ENCODE data around the gene FUOM. TPM values are rescaled to one million over a fixed set of nuclear protein-coding genes. Genes with fewer than 3 reads are reported as not detected.

FUOM gene
- total RNA-seq, 1 donor from 2014 or later: 37.2 TPM

DNA sequence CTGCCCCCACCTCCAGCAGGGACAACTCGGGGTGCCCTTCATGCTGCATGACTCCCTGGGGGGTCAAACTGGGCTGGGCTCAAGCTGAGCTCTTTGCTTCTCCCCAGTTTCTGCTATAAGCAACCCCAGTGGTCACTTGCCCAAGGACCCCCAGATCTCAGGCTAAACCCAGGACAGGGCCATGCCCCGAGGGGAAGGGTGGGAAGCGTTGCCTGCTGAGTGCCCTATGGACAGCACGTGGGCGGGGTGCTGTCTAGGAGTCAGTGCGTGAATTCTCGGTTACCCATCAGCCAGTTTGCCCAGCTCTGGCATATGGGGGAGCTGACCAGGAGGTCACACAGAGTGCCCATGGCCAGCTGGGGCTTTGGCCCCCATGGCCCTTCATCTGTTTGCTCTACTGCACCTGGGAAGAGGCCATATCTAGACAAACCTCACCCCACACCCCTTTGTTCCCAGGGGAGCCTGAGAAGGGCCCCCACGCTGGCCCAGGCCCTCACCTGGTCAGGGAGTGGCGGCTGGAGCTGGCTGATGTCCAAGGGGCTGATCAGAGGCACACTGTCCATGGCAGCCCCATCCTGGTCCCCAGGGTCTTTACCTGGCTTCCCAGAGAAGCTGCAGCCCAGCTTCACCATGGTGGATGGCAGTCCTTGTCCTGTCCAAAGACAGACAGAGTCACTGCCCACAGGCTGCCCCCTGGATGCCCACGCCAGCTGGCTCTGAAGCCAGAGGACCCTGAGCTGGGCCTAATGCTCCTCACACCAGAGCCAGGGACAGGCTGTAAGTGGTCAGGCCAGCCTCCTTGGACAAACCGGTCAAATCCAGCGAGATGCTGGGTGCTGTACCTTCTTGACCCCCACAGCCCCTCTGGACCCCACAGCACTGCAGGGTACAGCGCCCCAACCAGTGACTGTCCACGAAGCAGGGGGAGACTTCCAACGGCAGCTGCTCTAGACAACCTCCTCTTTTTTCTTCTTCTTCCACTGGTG is 29.2 kb downstream of the FUOM start:
- TF ChIP-seq CTCF (IDR thresholded peaks at IDR 0.05): no peak
- H3K36me3 Mint-ChIP-seq (ENCODE audit: low read depth): no peaks in the 10 kb centered on the region
- no peak overlapping the region for H3K27ac Mint-ChIP-seq
- POLR2A ChIA-PET: interaction anchor here (1.1 kb wide), 1 partner anchor 25 kb away, joined by 4 read pairs; no protein-coding TSS in a partner anchor
- CTCF ChIA-PET: interaction anchor here (0.7 to 3.0 kb wide), 21 partner anchors 7 to 245 kb away, joined by 3 to 24 read pairs (median 4); partner anchors contain the start of genes ECHS1, FUOM and PAOX
- H3K27me3 Mint-ChIP-seq: peaks cover 39% of the 10 kb centered on the region
- no peaks in the 10 kb centered on the region for H3K9me3 Mint-ChIP-seq
- no peak for ATAC-seq (ENCODE audit: low read depth)
- no peak for DNase-seq
- no peak overlapping the region for H3K4me3 Mint-ChIP-seq
- intact Hi-C loops (cut with micrococcal nuclease): loop anchor here (1.0 to 10.0 kb wide), 7 partner anchors 14 to 674 kb away; partner anchors contain the start of genes MTG1 and PAOX
- peaks cover 18% of the 10 kb centered on the region for H3K4me1 Mint-ChIP-seq

- Mint-ChIP-seq H3K27ac (no peak overlapping the region), H3K4me3 (no peak overlapping the region), H3K9me3 (no peaks in the 10 kb centered on the region), H3K4me1 (peaks cover 18% of the 10 kb centered on the region), H3K36me3 (ENCODE audit: low read depth) (no peaks in the 10 kb centered on the region), H3K27me3 (peaks cover 42% of the 10 kb centered on the region)
- no peak for TF ChIP-seq CTCF (IDR thresholded peaks at IDR 0.05)
- ChIA-PET POLR2A (interaction anchor here (1.1 kb wide), 1 partner anchor 26 kb away, joined by 4 read pairs; no protein-coding TSS in a partner anchor), CTCF (interaction anchor here (0.7 to 3.0 kb wide), 9 partner anchors 13 to 192 kb away, joined by 3 to 24 read pairs (median 4); no protein-coding TSS in a partner anchor)
- intact Hi-C loops (cut with micrococcal nuclease): loop anchor here (1.0 to 10.0 kb wide), 3 partner anchors 14 to 673 kb away; partner anchors contain the start of gene PAOX
- DNase-seq (no peak), ATAC-seq (ENCODE audit: low read depth) (no peak)
Measured at GRCh38 chr10:133327651-133328357, 30.0 kb downstream of the FUOM start.

DNA sequence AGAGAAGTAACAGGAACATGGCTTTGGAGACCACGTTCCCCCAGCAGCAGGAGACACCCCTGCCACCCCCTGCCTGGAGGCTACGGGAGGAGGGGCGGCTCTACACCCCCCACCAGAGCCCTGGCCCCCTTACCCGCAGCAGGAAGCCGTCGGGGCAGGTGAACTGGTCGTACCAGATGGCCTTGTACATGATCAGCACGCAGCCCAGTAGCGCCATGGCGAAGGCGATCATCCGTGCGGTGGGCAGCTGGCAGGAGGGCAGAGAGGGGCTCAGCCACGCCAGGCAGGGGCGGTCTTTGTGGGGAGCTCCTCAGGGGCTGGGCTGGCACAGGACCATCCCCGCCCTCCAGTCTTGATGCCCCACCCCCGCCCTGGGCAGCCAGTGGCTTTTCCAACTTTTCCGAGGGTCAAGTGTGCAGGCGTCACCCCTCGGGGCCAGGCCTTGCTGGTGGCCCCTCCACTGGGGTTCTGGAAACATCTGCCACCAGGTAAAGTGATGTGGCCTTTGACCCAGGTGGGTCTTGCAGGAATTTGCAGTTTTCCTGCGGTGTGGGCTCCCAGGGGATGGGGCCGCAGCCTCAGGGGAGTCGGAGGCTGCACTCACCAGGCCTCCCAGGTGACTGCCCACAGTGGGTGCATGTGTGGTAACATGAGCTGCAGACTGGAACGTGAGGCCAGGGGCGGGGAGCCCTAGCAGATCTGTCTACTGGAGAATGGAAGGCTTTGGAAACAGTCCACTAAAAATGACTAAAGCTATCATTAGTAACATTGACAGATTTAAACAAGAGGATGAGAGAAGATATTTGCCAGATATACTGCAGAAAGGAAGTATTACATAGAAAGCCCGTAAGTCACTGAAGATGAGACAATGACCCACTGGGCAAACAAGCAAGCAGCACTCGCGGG is 30.8 kb downstream of the FUOM start:
- no peak overlapping the region for H3K27ac Mint-ChIP-seq
- intact Hi-C loops (cut with micrococcal nuclease): loop anchor here (5.0 to 10.0 kb wide), 2 partner anchors 50 to 672 kb away; partner anchors contain the start of gene PAOX
- ATAC-seq (ENCODE audit: low read depth): no peak
- no peak for DNase-seq
- H3K9me3 Mint-ChIP-seq: no peaks in the 10 kb centered on the region
- H3K4me3 Mint-ChIP-seq: no peak overlapping the region
- POLR2A ChIA-PET: interaction anchor here (1.1 kb wide), 1 partner anchor 27 kb away, joined by 4 read pairs; no protein-coding TSS in a partner anchor
- H3K4me1 Mint-ChIP-seq: peaks cover 18% of the 10 kb centered on the region
- H3K36me3 Mint-ChIP-seq (ENCODE audit: low read depth): no peaks in the 10 kb centered on the region
- H3K27me3 Mint-ChIP-seq: peaks cover 41% of the 10 kb centered on the region
- CTCF ChIA-PET: interaction anchor here (0.9 to 3.0 kb wide), 4 partner anchors 12 to 193 kb away, joined by 3 to 17 read pairs (median 4); no protein-coding TSS in a partner anchor
- TF ChIP-seq CTCF (IDR thresholded peaks at IDR 0.05): no peak

GRCh38 chr10:133326223-133326551 is 31.6 kb downstream of the FUOM start:
- TF ChIP-seq CTCF (IDR thresholded peaks at IDR 0.05): no peak
- peaks cover 41% of the 10 kb centered on the region for H3K27me3 Mint-ChIP-seq
- CTCF ChIA-PET: no interaction called here
- H3K4me1 Mint-ChIP-seq: peaks cover 18% of the 10 kb centered on the region
- intact Hi-C loops (cut with micrococcal nuclease): loop anchor here (5.0 to 10.0 kb wide), 2 partner anchors 51 to 671 kb away; partner anchors contain the start of gene PAOX
- no peaks in the 10 kb centered on the region for H3K36me3 Mint-ChIP-seq (ENCODE audit: low read depth)
- DNase-seq (no peak), ATAC-seq (ENCODE audit: low read depth) (no peak)
- POLR2A ChIA-PET: interaction anchor here (0.6 kb wide), 1 partner anchor 31 kb away, joined by 4 read pairs; the partner anchor contains the start of gene FUOM
- peak overlapping the region; percentile 61 for H3K4me3 Mint-ChIP-seq
- H3K9me3 Mint-ChIP-seq: peaks cover under 1% of the 10 kb centered on the region
- no peak overlapping the region for H3K27ac Mint-ChIP-seq

Data from activated B cell treated with CpG ODN at 0.5 μM for 24 hours (primary cell).